ENCODE results near the gene NQO1. TPM values are rescaled to one million over a fixed set of nuclear protein-coding genes. Genes with fewer than 3 reads are reported as not detected.
"Not testable (repeated sequence)": the region's sequence is repeated elsewhere in the genome, so short reads cannot be mapped to it uniquely, and the experiment has no call there.

NQO1 gene
- total RNA-seq, 4 donors from 2014 or later: 14.7 to 23.8 (median 19.6) TPM

DNA sequence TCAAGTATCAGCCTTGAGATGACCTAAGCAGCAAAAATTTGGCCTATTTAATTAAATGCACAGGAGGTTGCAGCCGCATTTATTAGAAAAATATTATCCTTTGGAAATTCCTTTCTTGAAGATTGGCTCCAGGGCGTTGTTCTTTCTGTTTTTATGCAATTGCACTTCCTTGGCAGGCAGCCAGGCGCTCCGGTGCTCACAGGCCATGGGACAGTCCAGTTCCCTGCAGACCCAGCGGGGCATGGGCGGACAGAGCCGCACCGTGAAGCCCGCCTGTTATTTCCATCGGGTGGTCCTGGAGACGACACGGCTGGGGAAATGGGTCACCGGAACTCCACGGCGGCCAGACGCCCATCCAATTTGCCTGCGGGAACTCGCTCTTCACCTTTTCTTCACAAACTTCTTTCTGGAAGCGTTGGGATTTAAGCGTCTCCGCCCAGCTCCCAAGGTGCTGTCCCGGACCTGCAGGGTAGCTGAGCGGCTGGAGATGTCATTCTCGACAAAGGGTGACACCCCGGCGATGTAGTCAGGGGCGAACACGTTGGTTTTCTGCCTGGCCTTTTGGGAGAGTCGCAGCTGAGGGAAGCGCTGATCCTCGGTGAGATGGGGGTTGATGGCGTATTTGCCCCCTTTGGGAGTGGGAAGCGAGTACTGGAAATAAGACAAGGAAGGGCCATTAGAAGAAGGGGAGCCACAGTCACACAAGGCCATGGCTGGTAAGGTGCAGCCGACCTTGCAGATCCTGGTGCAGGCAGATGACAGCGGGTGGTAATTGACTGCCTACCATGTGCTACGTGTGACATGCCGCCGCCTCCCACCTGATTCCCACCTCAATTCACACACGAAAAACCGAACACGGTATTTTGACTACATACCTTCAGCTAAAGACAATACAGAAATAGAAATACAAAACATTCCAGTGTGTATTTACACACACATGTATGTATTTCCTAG, 15.9 kb upstream of the NQO1 start:
- DNase-seq: peak; percentile 69
- no peaks in the 10 kb centered on the region for H3K27me3 ChIP-seq
- H3K36me3 ChIP-seq: no peaks in the 10 kb centered on the region
- no peaks in the 10 kb centered on the region for H3K9me3 ChIP-seq
- intact Hi-C loops (cut with DNase I; ENCODE audit: low total_unique reads): no loop called here
- no peak for TF ChIP-seq POLR2A (IDR thresholded peaks at IDR 0.05)
- TF ChIP-seq, protein P1, sequence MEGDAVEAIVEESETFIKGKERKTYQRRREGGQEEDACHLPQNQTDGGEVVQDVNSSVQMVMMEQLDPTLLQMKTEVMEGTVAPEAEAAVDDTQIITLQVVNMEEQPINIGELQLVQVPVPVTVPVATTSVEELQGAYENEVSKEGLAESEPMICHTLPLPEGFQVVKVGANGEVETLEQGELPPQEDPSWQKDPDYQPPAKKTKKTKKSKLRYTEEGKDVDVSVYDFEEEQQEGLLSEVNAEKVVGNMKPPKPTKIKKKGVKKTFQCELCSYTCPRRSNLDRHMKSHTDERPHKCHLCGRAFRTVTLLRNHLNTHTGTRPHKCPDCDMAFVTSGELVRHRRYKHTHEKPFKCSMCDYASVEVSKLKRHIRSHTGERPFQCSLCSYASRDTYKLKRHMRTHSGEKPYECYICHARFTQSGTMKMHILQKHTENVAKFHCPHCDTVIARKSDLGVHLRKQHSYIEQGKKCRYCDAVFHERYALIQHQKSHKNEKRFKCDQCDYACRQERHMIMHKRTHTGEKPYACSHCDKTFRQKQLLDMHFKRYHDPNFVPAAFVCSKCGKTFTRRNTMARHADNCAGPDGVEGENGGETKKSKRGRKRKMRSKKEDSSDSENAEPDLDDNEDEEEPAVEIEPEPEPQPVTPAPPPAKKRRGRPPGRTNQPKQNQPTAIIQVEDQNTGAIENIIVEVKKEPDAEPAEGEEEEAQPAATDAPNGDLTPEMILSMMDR (IDR thresholded peaks at IDR 0.05): no peak
- H3K4me3 ChIP-seq: no peak overlapping the region
- no peaks in the 10 kb centered on the region for H3K4me1 ChIP-seq
- H3K27ac ChIP-seq: no peak overlapping the region

- DNase-seq: no peak
- Histone ChIP-seq H3K4me3 (no peak overlapping the region), H3K36me3 (no peaks in the 10 kb centered on the region), H3K27ac (no peak overlapping the region), H3K9me3 (no peaks in the 10 kb centered on the region), H3K4me1 (no peaks in the 10 kb centered on the region), H3K27me3 (no peaks in the 10 kb centered on the region)
- intact Hi-C loops (cut with DNase I; ENCODE audit: low total_unique reads): no loop called here
- no peak for TF ChIP-seq POLR2A (IDR thresholded peaks at IDR 0.05)
- TF ChIP-seq, protein P1 (IDR thresholded peaks at IDR 0.05): no peak
Observed at GRCh38 chr16:69741519-69741918, 15.2 kb upstream of the NQO1 start.

DNA sequence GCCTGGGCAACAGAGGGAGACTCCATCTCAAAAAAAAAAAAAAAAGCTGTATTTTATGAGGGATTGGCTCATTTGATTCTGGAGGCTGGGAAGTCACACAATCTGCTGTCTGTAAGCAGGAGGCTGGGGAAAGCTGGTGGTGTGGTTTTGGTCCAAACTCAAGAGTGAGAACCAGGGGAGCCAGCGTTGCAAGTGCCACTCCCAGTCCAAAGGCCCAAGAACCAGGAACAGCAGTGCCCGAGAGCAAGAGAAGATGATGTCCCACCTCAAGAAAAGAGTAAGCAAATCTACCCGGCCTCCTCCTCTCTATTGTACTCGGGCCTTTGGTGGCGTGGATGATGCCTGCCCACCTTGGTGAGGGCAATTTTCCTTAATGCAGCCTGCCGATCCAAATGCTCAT, 5.7 kb upstream of the NQO1 start:
- Histone ChIP-seq H3K27ac (no peak overlapping the region), H3K4me1 (peaks cover 0 to under 1% of the 10 kb centered on the region in 2 donors), H3K36me3 (no peaks in the 10 kb centered on the region), H3K9me3 (no peaks in the 10 kb centered on the region), H3K4me3 (no peak overlapping the region), H3K27me3 (no peaks in the 10 kb centered on the region)
- no peak for DNase-seq
- intact Hi-C loops (cut with DNase I; ENCODE audit: low total_unique reads): no loop called here
- TF ChIP-seq, protein P1 (IDR thresholded peaks at IDR 0.05): no peak
- TF ChIP-seq POLR2A (IDR thresholded peaks at IDR 0.05): no peak

DNA sequence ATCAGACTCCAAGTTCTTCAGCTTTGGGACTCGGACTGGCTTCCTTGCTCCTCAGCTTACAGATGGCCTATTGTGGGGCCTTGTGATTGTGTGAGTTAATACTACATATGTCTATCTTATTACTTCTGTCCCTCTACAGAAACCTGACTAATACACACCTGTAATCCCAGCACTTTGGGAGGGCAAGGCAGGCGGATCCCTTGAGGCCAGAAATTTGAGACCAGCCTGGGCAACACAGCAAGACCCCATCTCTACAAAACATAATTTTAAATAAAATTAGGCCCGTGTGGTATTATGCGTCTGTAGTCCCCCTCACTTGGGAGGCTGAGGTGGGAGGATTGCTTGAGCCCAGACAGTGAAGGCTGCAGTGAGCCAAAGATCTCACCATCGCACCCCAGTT, 4.9 kb upstream of the NQO1 start:
- H3K27me3 ChIP-seq; H3K36me3 ChIP-seq; intact Hi-C loops (cut with DNase I; ENCODE audit: low total_unique reads); DNase-seq; H3K4me1 ChIP-seq; H3K27ac ChIP-seq; H3K4me3 ChIP-seq; H3K9me3 ChIP-seq: not testable (repeated sequence)

DNA sequence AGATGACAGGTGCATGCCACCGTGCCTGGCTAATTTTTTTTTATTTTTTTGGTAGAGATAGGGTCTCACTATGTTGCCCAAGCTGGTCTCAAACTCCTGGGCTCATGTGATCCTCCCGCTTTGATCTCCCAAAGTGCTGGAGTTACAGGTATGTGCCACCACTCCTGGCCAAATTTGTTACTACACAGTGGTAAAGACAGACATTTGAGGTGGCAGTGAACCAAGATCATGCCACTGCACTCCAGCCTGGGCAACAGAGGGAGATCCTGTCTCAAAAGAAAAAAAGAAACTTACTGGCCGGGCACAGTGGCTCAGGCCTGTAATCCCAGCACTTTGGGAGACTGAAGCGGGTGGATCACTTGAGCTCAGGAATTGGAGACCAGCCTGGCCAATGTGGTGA, 2.7 kb upstream of the NQO1 start:
- not testable (repeated sequence) for DNase-seq

DNA sequence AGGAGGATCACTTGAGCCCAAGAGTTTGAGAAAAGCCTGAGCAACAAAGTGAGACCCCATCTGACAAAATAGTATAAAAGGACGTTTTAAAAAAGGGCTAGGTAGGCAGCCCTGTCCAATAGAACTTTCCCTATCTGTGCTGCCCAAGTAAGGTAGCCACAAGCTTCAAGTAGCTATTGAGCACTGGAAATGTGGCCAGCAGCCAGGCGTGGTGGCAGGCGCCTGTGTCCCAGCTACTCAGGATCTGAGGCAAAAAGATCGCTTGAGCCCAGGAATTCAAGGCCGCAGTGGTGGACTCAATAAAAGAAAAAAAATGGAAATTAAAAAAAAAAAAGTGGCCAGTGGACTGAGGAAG, 1.5 kb upstream of the NQO1 start:
- TF ChIP-seq, protein P1 (IDR thresholded peaks at IDR 0.05): no peak
- no peak for TF ChIP-seq POLR2A (IDR thresholded peaks at IDR 0.05)
- H3K27ac ChIP-seq: peak overlapping the region in 1 of 2 donors; percentile 76
- DNase-seq: no peak

More for the DNA sequence above, 2.7 kb upstream of the NQO1 start:
- H3K27ac ChIP-seq; H3K9me3 ChIP-seq; H3K4me1 ChIP-seq; H3K4me3 ChIP-seq; H3K27me3 ChIP-seq; intact Hi-C loops (cut with DNase I; ENCODE audit: low total_unique reads); H3K36me3 ChIP-seq: not testable (repeated sequence)

More for the DNA sequence above, 1.5 kb upstream of the NQO1 start:
- Histone ChIP-seq H3K4me1 (peaks cover 0 to 5% of the 10 kb centered on the region in 2 donors), H3K9me3 (no peaks in the 10 kb centered on the region), H3K36me3 (no peaks in the 10 kb centered on the region), H3K27me3 (no peaks in the 10 kb centered on the region), H3K4me3 (no peak overlapping the region)
- intact Hi-C loops (cut with DNase I; ENCODE audit: low total_unique reads): no loop called here

Data from uterus (tissue), 4 donors.